ENCODE measurements around the gene SNRNP48.

- TF ChIP-seq CTCF (IDR thresholded peaks at IDR 0.05), result no peak
- TF ChIP-seq POLR2A (IDR thresholded peaks at IDR 0.05), result no peak
Observed at GRCh38 chr6:7580537-7580926, 9.5 kb upstream of the SNRNP48 start.

Measured in uterus (tissue), 2 donors.